Occipital lobe (tissue), 2 donors: Measurements from ENCODE around the gene SCNN1A. TPM values are rescaled to one million over a fixed set of nuclear protein-coding genes. Genes with fewer than 3 reads are reported as not detected.
"Not testable (repeated sequence)": the region's sequence is repeated elsewhere in the genome, so short reads cannot be mapped to it uniquely, and the experiment has no call there.

Source experiments
- DNase-seq: peaks from one replicate; lab custom pipeline; 2025; lab: John Stamatoyannopoulos, UW
- total RNA-seq: library from RNA; depleted of rRNA; stranded (reverse); fragments of >200 nt; gene quantifications from one replicate; pipeline ENCODE4 v1.2.3, GENCODE V29; 2014

The SCNN1A gene
- total RNA-seq, 1 donor from 2014 or later, result not detected

DNA sequence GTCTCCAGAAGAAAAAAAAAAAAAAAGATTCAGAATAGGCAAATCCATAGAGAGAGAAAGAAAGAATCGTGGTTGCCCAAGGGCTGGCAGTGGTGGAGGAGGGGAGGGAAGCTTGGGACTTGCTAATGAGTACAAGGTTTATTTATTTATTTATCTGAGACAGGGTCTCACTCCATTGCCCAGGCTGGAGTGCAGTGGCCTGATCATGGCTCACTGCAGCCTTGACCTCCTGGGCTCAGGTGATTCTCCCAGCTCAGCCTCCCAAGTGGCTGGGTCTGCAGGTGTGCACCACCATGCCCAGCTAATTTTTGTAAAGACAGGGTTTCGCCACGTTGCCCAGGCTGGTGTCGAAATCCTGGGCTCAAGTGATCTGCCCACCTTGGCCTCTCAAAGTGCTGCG, 23.7 kb downstream of the SCNN1A start:
- DNase-seq, result no peak

- no peak for DNase-seq
Measured at GRCh38 chr12:6347367-6348338, 27.7 kb downstream of the SCNN1A start.

GRCh38 chr12:6346942-6347341, 28.4 kb downstream of the SCNN1A start:
- no peak for DNase-seq

DNA sequence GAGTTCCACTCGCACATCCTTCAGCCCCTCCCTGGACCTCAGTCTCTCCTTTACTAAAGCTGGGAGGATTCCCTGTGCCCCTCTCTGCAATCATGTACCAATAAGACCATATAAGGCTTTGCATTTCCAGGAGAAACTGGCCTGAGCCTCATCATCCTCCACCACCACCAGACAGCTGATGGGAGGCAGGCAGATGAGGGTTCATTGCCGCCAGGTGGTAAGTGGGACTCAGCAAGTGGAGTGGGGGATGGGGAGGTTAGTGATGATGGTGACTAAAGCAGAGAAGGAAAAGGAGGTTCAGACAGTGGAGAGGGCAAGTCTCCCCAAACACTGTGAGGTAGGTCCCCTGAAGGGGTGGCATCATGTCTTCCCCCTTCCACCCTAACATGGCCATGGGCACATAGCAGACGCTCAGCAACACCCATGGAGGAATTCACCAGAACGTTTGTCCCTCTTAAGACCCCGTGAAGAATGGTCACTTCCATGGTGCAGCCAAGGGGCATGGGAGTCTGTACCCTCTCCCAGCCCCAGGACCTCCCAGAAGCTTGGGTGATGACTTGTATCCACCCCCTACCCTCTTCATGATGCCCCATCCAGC, 29.0 kb downstream of the SCNN1A start:
- no peak for DNase-seq

DNA sequence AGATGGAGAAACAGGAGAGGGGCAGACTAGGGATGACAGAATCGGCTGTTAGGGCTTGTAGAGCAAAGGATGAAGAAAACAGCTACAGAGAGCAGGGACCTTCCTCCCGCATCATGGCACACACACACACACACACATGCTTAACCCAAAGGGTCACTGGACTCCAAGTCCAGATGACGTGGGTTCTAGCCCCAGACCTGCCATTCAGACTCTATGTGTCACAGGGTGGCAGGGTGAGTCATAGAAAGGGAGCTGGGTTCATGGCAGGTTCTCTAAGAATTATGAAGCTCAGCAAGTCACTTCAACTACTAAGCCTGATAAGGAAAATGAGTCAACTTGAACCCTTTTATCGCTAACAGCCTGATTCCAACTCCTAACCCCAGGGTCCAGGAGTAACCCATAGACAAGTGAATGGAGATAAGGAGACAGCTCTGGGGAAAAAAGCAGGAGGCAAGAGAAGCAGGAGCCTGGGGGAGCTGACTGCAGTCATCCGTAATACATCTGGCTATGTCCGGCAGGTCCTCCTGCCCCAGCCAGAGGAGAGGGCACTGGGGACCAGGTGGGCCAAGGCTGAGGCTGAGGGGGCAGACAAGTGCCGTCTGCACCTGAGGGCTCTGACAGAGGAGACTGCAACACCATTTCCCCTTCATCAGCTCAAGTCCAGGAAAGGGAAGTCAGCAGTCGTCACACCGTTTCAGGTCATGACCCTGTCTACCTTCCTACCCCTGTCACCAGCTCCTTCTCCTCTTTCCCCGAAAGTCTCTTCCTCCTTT, 29.9 kb downstream of the SCNN1A start:
- no peak for DNase-seq

DNA sequence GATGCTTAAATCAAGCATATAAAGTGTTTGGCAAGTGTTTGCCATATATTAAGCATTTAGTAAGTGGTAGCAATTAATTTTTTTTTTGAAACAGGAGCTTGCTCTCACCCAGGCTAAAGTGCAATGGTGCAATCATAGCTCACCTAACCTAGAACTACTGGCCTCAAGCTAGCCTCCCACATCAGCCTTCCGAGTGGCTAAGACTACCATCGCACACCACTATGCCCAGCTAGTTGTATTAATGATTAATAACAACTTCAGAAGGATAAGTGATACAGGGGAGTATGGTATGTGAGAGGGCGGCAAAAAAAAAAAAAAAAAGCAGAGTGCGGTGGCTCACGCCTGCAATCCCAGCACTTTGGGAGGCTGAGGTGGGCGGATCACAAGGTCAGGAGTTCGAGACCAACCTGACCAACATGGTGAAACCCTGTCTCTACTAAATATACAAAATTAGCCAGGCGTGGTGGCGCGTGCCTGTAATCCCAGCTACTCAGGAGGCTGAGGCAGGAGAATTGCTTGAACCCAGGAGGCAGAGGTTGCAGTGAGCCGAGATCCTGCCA, 31.2 kb downstream of the SCNN1A start:
- DNase-seq, result not testable (repeated sequence)

GRCh38 chr12:6343518-6343917, 31.8 kb downstream of the SCNN1A start:
- no peak for DNase-seq

DNA sequence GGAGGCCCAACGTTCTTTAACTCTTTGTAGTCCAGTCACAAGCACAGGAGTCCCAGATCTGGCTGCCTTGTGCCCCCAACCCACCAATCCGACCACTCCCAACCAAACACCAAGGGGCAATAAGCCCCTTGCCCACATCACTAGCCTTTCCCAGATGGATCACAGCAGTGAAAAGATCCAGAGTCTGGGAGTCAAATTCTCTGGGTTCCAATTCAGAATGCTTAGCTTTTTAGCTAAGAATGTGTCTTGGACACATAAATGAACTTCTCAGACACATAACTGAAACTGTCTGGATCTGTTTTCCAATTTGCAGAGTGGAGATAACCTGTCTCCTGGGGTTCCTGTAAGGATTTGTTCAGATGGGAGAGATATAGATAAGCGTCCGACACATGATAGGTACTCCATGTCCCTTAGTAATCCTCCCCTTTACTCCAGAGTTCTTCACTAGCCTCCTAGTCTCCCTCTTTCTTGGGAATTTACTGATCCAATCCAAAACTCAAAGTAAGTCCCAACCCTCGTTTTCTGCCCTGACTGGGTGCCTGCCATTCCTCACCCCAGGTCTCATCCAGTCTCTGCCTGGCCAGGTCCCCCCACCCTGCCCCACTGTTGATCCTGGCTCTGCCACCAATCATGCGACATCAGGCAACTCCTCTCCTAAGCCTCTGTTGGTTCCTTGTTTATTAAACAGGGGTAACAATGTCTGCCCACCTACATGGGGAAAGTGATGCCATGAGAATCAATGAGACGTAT, 33.0 kb downstream of the SCNN1A start:
- no peak for DNase-seq

DNA sequence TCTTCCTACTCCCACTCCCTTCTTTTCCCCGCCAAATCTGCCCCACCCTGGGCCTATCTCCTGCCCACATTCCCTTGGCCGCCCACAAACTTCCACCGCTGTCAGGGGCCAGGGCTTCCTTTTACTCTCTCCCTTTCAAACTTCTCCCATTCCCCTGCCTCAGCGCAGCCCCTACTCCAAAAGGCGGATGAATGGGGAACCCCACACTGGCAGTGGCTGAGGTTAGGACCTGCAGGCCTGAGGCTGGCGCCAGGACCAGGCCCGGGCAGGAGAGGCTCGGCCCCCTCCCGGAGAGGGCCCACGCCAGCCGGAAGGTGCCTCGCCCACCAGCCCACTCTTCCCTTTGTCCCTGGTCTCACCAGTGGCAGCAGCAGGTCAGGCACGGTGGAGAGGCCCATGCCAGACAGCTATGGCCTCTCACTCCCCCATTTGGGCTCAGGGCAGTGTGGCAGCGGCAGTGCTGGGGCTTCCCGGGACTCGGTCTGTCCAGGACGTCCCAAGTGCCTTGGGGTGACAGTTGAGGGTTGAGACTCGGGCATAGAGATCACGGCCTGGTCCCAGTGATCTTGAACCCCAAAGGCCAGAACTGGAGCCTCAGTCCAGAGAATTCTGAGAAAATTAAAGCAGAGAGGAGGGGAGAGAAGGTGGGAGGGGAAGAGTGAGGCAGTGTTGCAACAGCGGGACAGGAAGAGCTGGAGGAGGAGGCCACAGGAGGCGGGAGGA, 33.8 kb downstream of the SCNN1A start, which contains the start of gene TNFRSF1A:
Gene TNFRSF1A, minus strand, starts transcription at position 660 of the 723 bp plus-strand sequence. Its CDS starts 262 bp downstream, at position 398.
- DNase-seq, result peak; percentile 25

DNA sequence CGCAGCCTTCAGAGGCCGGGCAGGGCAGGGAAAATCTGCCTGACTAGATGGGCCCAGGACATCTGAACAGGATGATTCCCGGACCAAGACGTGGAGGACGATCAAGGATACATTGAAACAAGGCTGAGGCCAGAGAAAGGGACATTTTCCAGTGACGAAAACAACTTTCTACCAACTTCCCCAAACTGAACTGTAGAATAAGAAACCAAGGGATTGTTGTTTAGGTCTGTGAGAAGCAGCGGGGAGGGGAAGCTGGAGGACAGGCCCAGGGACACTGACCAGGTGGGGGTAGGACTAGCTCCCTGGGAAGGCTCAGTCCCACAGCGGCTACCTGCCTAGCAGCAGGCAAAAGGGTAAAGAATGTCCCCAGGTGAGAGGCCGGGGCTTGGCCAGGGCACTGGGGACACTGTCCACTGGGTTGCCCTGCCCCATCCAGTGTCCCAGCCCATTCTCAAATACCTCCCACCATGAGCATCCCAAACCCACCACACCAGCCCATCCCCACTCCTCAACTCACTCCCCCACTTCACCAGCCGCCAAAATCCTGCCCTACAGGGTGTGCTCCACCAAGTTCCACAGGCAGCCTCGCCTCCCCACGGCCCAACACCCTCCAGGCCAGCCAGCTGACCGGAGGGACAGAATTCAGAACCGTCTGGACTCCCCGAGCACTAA, 34.5 kb downstream of the SCNN1A start:
- no peak for DNase-seq

DNA sequence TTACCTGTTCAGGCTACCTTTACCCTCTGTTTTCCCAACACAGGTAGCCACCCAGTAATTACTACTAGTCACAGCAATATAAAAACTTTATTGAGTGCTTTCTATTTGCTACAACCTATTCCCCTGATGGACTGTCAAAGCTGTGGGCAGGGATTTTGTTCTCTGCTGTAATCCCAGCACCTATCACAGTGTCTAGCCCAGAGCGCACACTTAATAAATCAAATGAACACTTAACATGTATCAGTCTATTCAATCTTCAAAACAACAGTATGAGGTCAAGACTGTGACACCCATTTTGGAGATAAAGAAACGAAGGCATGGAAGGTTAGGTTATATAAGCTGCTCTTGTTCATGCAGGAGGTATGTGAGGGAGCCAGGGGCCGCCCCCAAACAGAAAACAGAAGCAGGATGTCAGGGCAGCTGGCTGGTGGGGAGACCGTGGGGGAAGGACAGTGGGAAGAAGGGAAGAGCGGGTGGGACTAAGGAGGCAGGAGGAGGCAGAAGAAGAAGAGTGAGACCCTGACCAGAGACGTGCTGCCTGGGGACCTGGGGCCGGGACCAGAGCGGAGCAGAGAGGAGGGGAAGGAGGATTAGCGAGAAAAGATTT, 35.2 kb downstream of the SCNN1A start:
- no peak for DNase-seq

DNA sequence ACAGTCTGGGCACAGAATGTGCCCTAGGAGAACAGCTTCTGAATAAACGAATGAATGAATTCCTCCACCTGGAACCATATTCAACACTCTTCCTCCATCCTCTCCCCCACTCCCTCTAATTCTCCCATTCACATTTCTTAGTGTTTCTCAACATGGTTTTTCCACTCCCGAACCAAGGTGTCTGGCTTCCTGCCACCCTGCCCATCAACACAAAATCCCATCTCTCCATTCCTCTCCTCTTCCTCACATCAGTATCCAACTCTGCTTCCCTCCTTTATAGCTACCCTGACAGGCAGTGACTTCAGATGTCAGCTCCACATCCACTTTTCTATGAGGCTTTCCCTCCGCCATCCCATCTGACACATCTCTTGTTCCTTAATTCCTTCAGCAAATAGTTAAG, 36.4 kb downstream of the SCNN1A start:
- DNase-seq, result no peak

- DNase-seq, result not testable (repeated sequence)
Measured at GRCh38 chr12:6338536-6338935, 36.8 kb downstream of the SCNN1A start.

- DNase-seq, result no peak
Measured at GRCh38 chr12:6337958-6338433, 37.4 kb downstream of the SCNN1A start.

GRCh38 chr12:6336889-6337853, 38.2 kb downstream of the SCNN1A start:
- DNase-seq, result no peak

DNA sequence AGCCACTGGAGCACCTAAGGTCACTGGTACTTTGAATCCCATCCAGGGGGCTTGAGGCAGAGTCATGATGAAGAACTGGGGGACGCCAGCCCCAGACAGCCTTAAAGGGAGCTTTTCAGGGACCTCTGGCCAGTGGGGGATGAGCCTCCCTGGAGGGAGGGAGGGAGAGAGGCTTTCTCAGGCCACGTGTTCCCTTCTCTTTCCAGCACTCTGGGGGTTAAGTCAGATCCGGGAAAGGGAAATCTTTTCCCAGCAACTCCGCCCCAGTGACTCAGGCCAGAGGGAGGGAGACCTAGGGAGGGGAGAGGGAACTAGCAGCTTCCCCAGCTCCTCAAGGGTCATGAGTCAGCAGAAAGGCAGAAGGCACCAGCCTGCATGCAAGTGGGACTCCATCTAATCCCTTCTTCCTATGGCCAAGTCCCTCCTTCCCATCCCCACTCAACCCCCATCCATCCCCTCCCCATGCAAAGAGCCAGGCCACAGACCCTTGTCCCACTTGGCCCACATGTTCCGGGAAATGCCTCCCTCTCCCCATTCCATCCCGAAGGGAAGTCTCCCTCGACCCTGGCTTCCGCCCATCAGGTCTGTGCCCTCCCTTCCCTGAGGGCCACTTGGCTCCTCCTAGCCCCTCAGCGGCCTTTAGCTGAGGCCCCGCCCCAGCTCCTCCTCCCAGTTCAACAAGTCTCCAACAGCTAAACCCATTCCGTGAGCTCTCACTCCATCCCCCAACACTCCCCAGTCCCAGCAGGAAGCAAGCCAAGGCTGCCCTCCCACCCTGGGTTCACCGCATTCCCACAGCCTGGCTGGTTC, 39.1 kb downstream of the SCNN1A start:
- peak; percentile 72 for DNase-seq
